Measurements from ENCODE around the gene GNAI2. TPM values are rescaled to one million over a fixed set of nuclear protein-coding genes. Genes with fewer than 3 reads are reported as not detected.

The GNAI2 gene
- total RNA-seq, 1 experiment from 2014 or later, result 185 TPM

DNA sequence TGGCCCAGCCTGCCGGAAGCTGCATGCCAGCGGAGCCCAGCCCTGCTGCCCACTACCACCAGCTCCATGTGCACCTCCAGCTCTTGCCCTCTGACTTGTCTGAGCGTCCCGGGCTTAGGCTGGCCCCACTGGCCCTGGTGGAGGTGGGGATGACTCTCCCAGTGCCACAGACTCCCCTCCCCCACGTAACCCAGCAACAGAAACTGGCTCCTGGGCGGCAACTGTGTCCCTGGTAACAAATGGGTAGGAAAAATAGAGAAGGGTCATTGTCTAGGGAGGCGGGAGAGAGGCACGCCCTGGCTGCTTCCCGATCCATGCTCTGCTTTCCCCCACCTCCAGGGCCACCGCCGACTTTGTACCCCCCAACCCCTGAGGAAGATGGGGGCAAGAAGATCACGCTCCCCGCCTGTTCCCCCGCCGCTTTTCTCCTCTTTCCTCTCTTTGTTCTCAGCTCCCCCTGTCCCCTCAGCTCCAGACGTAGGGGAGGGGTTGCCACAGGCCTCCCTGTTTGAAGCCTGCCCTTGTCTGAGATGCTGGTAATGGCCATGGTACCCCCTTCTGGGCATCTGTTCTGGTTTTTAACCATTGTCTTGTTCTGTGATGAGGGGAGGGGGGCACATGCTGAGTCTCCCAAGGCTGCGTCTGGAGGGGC is 22.2 kb downstream of the GNAI2 start:
- TF ChIP-seq FOXP1 (CRISPR knock-in tag; IDR thresholded peaks at IDR 0.05; ENCODE audit: borderline replicate concordance), result no peak
- no peak for TF ChIP-seq ZNF138 (CRISPR knock-in tag; conservative IDR thresholded peaks at IDR 0.05)
- TF ChIP-seq IRF2 (CRISPR knock-in tag; IDR thresholded peaks at IDR 0.05; ENCODE audit: borderline replicate concordance, low read depth), result no peak
- no peak for TF ChIP-seq SMAD4 (CRISPR knock-in tag; IDR thresholded peaks at IDR 0.05)
- TF ChIP-seq, protein P1, sequence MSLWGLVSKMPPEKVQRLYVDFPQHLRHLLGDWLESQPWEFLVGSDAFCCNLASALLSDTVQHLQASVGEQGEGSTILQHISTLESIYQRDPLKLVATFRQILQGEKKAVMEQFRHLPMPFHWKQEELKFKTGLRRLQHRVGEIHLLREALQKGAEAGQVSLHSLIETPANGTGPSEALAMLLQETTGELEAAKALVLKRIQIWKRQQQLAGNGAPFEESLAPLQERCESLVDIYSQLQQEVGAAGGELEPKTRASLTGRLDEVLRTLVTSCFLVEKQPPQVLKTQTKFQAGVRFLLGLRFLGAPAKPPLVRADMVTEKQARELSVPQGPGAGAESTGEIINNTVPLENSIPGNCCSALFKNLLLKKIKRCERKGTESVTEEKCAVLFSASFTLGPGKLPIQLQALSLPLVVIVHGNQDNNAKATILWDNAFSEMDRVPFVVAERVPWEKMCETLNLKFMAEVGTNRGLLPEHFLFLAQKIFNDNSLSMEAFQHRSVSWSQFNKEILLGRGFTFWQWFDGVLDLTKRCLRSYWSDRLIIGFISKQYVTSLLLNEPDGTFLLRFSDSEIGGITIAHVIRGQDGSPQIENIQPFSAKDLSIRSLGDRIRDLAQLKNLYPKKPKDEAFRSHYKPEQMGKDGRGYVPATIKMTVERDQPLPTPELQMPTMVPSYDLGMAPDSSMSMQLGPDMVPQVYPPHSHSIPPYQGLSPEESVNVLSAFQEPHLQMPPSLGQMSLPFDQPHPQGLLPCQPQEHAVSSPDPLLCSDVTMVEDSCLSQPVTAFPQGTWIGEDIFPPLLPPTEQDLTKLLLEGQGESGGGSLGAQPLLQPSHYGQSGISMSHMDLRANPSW (CRISPR knock-in tag; conservative IDR thresholded peaks at IDR 0.05; ENCODE audit: low read depth), result no peak
- TF ChIP-seq, protein P2, sequence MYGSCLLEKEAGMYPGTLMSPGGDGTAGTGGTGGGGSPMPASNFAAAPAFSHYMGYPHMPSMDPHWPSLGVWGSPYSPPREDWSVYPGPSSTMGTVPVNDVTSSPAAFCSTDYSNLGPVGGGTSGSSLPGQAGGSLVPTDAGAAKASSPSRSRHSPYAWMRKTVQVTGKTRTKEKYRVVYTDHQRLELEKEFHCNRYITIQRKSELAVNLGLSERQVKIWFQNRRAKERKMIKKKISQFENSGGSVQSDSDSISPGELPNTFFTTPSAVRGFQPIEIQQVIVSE (CRISPR knock-in tag; IDR thresholded peaks at IDR 0.05; ENCODE audit: borderline replicate concordance), result no peak
- TF ChIP-seq ZNF671 (CRISPR knock-in tag; IDR thresholded peaks at IDR 0.05), result no peak
- TF ChIP-seq ZNF317 (CRISPR knock-in tag; IDR thresholded peaks at IDR 0.05; ENCODE audit: borderline replicate concordance, low read depth), result no peak
- TF ChIP-seq ZNF121 (CRISPR knock-in tag; IDR thresholded peaks at IDR 0.05), result no peak
- TF ChIP-seq RELA (CRISPR knock-in tag; IDR thresholded peaks at IDR 0.05; ENCODE audit: borderline replicate concordance), result no peak
- no peak for TF ChIP-seq NFATC4 (CRISPR knock-in tag; IDR thresholded peaks at IDR 0.05)
- no peak for TF ChIP-seq JUN (CRISPR knock-in tag; IDR thresholded peaks at IDR 0.05)
- TF ChIP-seq MYBL2 (CRISPR knock-in tag; IDR thresholded peaks at IDR 0.05), result no peak
- TF ChIP-seq EMX1 (CRISPR knock-in tag; IDR thresholded peaks at IDR 0.05), result no peak
- no peak for TF ChIP-seq TCF7 (CRISPR knock-in tag; IDR thresholded peaks at IDR 0.05; ENCODE audit: low read depth)
- TF ChIP-seq NR1H2 (CRISPR knock-in tag; IDR thresholded peaks at IDR 0.05), result no peak
- TF ChIP-seq, protein P3, sequence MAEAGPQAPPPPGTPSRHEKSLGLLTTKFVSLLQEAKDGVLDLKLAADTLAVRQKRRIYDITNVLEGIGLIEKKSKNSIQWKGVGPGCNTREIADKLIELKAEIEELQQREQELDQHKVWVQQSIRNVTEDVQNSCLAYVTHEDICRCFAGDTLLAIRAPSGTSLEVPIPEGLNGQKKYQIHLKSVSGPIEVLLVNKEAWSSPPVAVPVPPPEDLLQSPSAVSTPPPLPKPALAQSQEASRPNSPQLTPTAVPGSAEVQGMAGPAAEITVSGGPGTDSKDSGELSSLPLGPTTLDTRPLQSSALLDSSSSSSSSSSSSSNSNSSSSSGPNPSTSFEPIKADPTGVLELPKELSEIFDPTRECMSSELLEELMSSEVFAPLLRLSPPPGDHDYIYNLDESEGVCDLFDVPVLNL (CRISPR knock-in tag; IDR thresholded peaks at IDR 0.05; ENCODE audit: borderline replicate concordance, low read depth), result no peak
- TF ChIP-seq SOX15 (CRISPR knock-in tag; IDR thresholded peaks at IDR 0.05), result no peak
- TF ChIP-seq NR2C2 (CRISPR knock-in tag; IDR thresholded peaks at IDR 0.05), result no peak
- TF ChIP-seq, protein P4, sequence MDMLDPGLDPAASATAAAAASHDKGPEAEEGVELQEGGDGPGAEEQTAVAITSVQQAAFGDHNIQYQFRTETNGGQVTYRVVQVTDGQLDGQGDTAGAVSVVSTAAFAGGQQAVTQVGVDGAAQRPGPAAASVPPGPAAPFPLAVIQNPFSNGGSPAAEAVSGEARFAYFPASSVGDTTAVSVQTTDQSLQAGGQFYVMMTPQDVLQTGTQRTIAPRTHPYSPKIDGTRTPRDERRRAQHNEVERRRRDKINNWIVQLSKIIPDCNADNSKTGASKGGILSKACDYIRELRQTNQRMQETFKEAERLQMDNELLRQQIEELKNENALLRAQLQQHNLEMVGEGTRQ (CRISPR knock-in tag; IDR thresholded peaks at IDR 0.05), result no peak
- ChIA-PET CTCF (interaction anchor here (0.6 to 7.6 kb wide), 10 partner anchors 9 to 153 kb away, joined by 3 to 151 read pairs (median 33); partner anchors contain the start of gene SEMA3B), POLR2A (interaction anchor here (0.7 kb wide), 1 partner anchor 1717 kb away, joined by 3 read pairs; the partner anchor contains the start of gene ABHD14A)
- Mint-ChIP-seq H3K27me3 (ENCODE audit: low read depth) (no peaks in the 10 kb centered on the region), H3K4me3 (no peak overlapping the region), H3K27ac (no peak overlapping the region), H3K36me3 (peaks cover 22% of the 10 kb centered on the region), H3K9me3 (no peaks in the 10 kb centered on the region), H3K4me1 (peaks cover 27% of the 10 kb centered on the region)
- ATAC-seq (no peak), DNase-seq (ENCODE audit: low spot score) (no peak)

DNA sequence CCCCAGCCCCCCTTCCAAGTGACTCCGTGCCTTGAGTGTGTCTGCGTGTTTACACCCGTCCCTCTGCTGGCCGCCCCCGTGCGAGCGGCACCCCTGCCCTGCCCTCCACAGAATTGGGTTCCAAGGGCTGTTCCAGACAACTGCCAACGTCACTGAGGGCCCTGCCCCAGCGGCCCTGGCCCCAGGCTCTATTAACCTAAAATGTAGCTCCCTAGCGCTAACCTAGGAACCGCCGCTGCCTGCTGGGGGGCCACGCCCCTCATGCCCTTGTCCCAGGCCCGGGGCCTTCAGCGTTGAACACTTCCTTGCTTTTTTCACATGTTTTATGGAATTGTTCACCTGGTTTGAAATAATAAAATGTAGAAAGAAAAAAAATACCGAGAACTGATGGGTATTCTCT is 23.0 kb downstream of the GNAI2 start:
- peaks cover 29% of the 10 kb centered on the region for H3K4me1 Mint-ChIP-seq
- no peak overlapping the region for H3K4me3 Mint-ChIP-seq
- peak overlapping the region; percentile 38; the same call in 1 of the 2 replicates for H3K27ac Mint-ChIP-seq
- no peak for DNase-seq (ENCODE audit: low spot score)
- ChIA-PET POLR2A (interaction anchor here (0.7 to 1.6 kb wide), 2 partner anchors 23 to 1716 kb away, joined by 3 to 6 read pairs; partner anchors contain the start of genes ABHD14A and GNAI2), CTCF (interaction anchor here (0.6 to 7.6 kb wide), 15 partner anchors 8 to 152 kb away, joined by 3 to 151 read pairs (median 17); partner anchors contain the start of genes GNAI2, HYAL3, LSMEM2 and NAA80)
- ATAC-seq, result no peak
- peaks cover 16% of the 10 kb centered on the region for H3K36me3 Mint-ChIP-seq
- H3K27me3 Mint-ChIP-seq (ENCODE audit: low read depth), result no peaks in the 10 kb centered on the region
- no peaks in the 10 kb centered on the region for H3K9me3 Mint-ChIP-seq
- TF ChIP-seq, protein P5, sequence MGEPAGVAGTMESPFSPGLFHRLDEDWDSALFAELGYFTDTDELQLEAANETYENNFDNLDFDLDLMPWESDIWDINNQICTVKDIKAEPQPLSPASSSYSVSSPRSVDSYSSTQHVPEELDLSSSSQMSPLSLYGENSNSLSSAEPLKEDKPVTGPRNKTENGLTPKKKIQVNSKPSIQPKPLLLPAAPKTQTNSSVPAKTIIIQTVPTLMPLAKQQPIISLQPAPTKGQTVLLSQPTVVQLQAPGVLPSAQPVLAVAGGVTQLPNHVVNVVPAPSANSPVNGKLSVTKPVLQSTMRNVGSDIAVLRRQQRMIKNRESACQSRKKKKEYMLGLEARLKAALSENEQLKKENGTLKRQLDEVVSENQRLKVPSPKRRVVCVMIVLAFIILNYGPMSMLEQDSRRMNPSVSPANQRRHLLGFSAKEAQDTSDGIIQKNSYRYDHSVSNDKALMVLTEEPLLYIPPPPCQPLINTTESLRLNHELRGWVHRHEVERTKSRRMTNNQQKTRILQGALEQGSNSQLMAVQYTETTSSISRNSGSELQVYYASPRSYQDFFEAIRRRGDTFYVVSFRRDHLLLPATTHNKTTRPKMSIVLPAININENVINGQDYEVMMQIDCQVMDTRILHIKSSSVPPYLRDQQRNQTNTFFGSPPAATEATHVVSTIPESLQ (CRISPR knock-in tag; IDR thresholded peaks at IDR 0.05), result no peak
- TF ChIP-seq, protein P6, sequence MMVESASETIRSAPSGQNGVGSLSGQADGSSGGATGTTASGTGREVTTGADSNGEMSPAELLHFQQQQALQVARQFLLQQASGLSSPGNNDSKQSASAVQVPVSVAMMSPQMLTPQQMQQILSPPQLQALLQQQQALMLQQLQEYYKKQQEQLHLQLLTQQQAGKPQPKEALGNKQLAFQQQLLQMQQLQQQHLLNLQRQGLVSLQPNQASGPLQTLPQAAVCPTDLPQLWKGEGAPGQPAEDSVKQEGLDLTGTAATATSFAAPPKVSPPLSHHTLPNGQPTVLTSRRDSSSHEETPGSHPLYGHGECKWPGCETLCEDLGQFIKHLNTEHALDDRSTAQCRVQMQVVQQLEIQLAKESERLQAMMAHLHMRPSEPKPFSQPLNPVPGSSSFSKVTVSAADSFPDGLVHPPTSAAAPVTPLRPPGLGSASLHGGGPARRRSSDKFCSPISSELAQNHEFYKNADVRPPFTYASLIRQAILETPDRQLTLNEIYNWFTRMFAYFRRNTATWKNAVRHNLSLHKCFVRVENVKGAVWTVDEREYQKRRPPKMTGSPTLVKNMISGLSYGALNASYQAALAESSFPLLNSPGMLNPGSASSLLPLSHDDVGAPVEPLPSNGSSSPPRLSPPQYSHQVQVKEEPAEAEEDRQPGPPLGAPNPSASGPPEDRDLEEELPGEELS (CRISPR knock-in tag; IDR thresholded peaks at IDR 0.05), result no peak
- no peak for TF ChIP-seq ZNF396 (CRISPR knock-in tag; IDR thresholded peaks at IDR 0.05; ENCODE audit: borderline replicate concordance)

Measured in WTC11 (cell line).